Ectodermal cell (in vitro differentiated cells): ENCODE results near the gene AMOT.
A peak's percentile ranks its signal among the peaks of the same experiment; 100 is the strongest.

ENCODE experiments used
- H3K27ac ChIP-seq: 2 replicates; pipeline ENCODE4 v1.7.0; 2013; ENCODE audit warnings: mild to moderate bottlenecking, low read depth, low read length; ENCODE audit not compliant: insufficient read depth, poor library complexity, severe bottlenecking
- H3K27me3 ChIP-seq: 2 replicates; pipeline ENCODE4 v1.7.0; 2013; ENCODE audit warnings: mild to moderate bottlenecking, low read length; ENCODE audit not compliant: insufficient read depth, control insufficient read depth, poor library complexity, severe bottlenecking
- H3K36me3 ChIP-seq: one replicate; pipeline ENCODE4 v1.7.0; 2013; ENCODE audit warnings: low read length; ENCODE audit not compliant: control insufficient read depth, insufficient read depth
- H3K4me1 ChIP-seq: one replicate; pipeline ENCODE4 v1.7.0; 2013; ENCODE audit warnings: low read length; ENCODE audit not compliant: control insufficient read depth, insufficient read depth
- H3K4me3 ChIP-seq: 2 replicates; pipeline ENCODE4 v1.7.0; 2013; ENCODE audit warnings: low read depth, low read length, control low read depth; ENCODE audit not compliant: insufficient read depth
- H3K9me3 ChIP-seq: 2 replicates; pipeline ENCODE4 v1.7.0; 2013; ENCODE audit warnings: mild to moderate bottlenecking, low read length, moderate library complexity; ENCODE audit not compliant: control insufficient read depth
- WGBS, 2 experiments: methylation state at CpG; one replicate each; pipeline ENCODE4 v1.1.7; 2013; ENCODE audit warnings: missing lambda C conversion rate in 2 of 2; 5-methylcytosine and 5-hydroxymethylcytosine counted together

The AMOT gene

DNA sequence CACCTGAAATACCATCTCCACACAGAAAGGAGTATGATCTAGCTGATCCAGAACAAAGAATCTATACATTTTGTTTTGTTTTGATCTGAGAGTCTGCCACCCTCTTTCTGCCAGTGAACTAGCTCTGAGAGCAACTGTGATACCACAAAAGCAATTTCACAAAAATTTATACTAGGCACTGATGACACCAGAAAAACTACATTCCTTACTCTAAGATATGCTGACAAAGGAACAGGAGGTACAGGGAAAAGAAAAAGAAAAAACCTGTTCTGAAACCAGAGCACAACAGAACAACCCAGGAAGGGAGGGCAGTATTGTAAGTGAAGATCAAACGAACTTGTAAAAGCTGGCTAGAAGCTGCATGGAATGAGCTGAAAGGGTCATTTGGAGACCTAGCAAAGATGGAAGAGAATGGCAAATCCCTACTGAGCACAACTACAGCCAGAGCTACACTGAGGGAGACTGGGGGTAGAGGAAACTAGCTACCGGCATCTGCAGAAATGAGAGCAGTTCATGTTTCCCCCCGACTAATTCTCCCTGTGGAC is 31.9 kb downstream of the AMOT start:
- Histone ChIP-seq H3K4me1 (no peaks in the 10 kb centered on the region), H3K36me3 (no peaks in the 10 kb centered on the region), H3K27ac (no peak overlapping the region), H3K9me3 (no peaks in the 10 kb centered on the region), H3K4me3 (no peak overlapping the region), H3K27me3 (no peaks in the 10 kb centered on the region)
- 33 to 76% methylated on average over 1 to 3 of the region's 3 CpGs for WGBS, 2 experiments

DNA sequence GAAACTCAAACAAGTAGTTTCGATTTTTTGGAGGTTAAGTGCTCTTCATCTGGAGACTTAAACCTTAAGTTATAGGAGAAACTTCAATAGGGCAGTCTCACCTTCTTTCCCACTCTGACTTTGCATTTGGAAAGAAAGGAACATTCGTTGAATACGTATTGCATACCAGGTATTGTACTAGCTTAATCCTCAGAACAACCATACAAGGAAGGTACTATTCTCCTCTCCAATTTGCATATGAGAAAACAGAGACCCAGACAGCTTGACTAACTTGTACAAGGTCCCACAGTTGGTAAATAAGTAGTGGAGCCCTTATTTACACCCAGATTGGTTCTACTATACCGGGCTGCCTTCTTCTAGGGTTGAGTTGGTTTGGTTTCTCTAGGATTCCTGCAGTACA is 32.6 kb downstream of the AMOT start:
- H3K4me3 ChIP-seq: no peak overlapping the region
- H3K4me1 ChIP-seq: no peaks in the 10 kb centered on the region
- H3K36me3 ChIP-seq: no peaks in the 10 kb centered on the region
- H3K27ac ChIP-seq: no peak overlapping the region
- no peaks in the 10 kb centered on the region for H3K9me3 ChIP-seq
- no peaks in the 10 kb centered on the region for H3K27me3 ChIP-seq
- 49 to 62% methylated on average over 3 to 4 of the region's 4 CpGs for WGBS, 2 experiments

DNA sequence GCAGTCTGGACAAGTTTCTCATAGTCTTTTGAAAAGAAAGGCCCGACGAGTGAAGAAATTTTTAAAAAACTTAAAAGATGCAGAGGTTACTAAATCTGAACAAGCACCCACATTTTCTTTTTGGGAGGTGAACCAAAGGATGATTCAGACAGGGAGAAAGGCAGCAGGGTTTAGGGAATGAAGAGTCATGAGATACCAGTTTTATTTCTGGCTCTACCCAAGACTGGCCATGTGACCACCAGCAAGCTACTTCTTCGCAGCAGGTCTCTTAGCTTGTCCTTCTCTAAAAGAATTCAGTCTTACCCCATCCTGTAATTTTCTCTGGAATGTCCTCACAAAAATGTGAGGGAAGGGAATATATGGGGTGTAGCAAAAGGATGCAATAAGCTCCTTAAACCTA is 37.6 kb downstream of the AMOT start:
- H3K4me3 ChIP-seq: no peak overlapping the region
- 100% methylated on average over 3 of the region's 3 CpGs; no CpG with 5 or more reads in 1 of the 2 experiments for WGBS, 2 experiments
- H3K36me3 ChIP-seq: no peaks in the 10 kb centered on the region
- H3K27me3 ChIP-seq: no peaks in the 10 kb centered on the region
- H3K9me3 ChIP-seq: no peaks in the 10 kb centered on the region
- peaks cover 4% of the 10 kb centered on the region for H3K4me1 ChIP-seq
- no peak overlapping the region for H3K27ac ChIP-seq

DNA sequence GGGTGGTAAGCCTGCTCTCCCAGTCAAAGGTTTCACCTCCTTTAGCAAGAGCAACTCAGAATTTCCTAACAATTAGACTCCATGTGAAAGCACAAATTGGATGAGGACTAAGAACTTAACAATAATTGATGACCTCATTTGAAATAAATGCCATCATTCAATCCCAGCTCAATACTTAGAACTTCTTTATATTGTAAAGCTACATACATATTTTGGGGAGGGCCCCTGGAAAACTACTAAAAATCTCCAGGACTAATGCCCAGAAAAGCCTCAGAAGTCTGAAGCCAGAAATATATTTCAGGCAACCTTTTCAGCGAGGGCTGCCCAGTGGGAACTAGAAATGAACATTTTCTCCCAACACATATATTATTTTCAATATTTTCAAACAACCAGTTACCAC is 38.1 kb downstream of the AMOT start:
- Histone ChIP-seq H3K4me3 (no peak overlapping the region), H3K27ac (no peak overlapping the region), H3K4me1 (peaks cover 4% of the 10 kb centered on the region), H3K27me3 (no peaks in the 10 kb centered on the region), H3K9me3 (no peaks in the 10 kb centered on the region), H3K36me3 (no peaks in the 10 kb centered on the region)
- WGBS, 2 experiments: 89 to 90% methylated on average over 1 of the region's 1 CpG

DNA sequence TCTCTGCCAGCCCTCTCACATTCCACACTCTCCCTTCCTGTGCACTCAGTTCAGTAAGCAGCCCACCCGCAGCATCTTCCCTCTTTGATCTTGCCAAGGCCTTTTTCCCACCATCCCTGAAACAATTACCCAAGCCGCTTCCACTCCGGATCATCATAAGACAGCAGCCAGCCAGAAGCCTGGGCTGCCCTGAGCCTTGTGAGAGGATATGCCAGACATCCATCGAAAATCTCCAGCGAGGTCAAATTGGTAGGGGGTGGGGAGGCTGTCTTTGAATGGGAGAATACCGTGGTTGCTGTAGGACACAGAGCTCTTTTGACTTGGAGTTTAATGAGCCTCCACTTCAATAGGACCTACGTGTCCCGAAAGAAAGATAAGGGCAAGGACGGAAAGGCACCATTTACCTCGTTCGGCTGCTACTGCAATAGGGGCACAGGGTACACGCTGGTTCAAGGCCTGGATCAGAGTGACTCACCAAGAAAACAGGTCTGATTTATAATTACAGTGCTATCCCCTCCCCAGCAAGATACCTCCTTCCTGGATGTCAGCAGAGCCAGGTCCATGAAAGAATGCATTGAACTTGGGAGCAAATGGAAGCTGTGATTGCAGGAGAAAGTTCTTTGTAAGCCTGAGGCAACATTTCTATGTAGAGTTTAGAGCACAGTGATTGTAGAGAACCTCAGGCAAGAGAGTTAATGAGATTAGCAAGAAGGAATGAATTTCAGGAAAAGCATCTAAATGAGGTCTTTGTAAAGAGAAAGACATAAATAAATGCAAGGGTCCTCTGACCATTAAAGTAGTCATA is 39.5 kb downstream of the AMOT start:
- Histone ChIP-seq H3K4me3 (no peak overlapping the region), H3K36me3 (no peaks in the 10 kb centered on the region), H3K27ac (peak overlapping the region; percentile 26), H3K27me3 (no peaks in the 10 kb centered on the region), H3K9me3 (no peaks in the 10 kb centered on the region), H3K4me1 (peaks cover 4% of the 10 kb centered on the region)
- 62 to 66% methylated on average over 12 of the region's 12 CpGs for WGBS, 2 experiments

DNA sequence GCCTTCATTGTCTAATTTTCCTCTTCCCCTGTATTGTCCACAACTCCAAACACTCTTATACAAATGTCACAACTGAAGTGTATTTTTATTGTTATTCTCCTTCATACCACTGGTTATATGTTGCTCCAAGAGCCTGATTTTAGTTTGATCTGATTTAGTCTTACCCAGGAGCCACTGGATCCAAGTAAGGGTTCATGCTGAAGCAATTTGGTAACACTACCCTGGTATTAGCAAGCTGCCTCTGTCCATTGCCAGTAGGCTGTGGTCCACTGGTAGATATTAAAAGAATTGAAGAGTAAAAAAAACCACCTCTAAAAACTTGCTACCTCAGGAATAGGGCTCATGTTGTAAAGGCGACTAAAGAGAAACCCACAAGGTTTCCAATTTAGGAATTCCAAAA is 41.2 kb downstream of the AMOT start:
- Histone ChIP-seq H3K4me1 (peaks cover 4% of the 10 kb centered on the region), H3K9me3 (no peaks in the 10 kb centered on the region), H3K27me3 (no peaks in the 10 kb centered on the region), H3K36me3 (no peaks in the 10 kb centered on the region), H3K4me3 (no peak overlapping the region), H3K27ac (no peak overlapping the region)
- 91% methylated on average over 1 of the region's 1 CpG; no CpG with 5 or more reads in 1 of the 2 experiments for WGBS, 2 experiments

DNA sequence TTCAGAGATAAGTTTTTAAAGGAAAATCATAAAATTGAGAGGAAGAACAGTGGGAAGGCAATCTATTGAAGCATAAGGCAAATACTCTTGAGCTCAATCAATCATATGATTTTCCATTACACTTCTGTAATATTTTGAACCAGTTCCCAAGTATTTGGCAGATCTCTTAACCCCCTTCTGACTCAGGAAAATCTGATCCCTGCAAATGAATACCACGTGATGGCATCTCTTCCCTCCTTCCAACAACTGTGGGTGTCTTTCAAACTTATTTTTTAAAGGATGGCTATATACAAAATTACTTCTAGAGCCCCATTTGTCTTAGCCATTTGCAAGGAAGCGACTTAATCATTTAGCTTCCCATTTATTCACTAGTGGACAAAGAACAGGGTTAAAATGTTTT is 41.9 kb downstream of the AMOT start:
- Histone ChIP-seq H3K4me1 (peaks cover 4% of the 10 kb centered on the region), H3K27ac (no peak overlapping the region), H3K27me3 (no peaks in the 10 kb centered on the region), H3K9me3 (no peaks in the 10 kb centered on the region), H3K36me3 (no peaks in the 10 kb centered on the region), H3K4me3 (no peak overlapping the region)
- 100% methylated on average over 1 of the region's 2 CpGs; no CpG with 5 or more reads in 1 of the 2 experiments for WGBS, 2 experiments

DNA sequence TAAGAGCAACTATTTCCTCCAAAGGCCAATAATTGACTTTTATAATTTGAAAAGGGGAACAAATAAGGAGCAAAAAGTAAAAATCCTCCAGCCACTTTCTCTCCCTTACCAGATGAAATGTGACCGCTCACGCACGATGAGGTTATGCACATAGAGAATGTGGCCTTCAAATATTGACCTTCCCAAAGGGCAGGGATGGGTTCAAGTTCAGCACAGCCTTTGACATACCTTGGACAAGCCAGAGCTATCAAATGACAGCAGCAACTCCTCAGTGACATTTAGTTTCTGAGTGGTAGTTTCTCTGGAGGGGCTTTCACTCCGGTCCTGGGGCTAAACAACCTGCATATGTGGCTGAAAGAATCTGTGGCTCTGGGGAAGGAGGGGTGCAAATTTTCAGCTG is 50.7 kb downstream of the AMOT start:
- Histone ChIP-seq H3K4me1 (no peaks in the 10 kb centered on the region), H3K9me3 (no peaks in the 10 kb centered on the region), H3K36me3 (no peaks in the 10 kb centered on the region), H3K27ac (no peak overlapping the region), H3K27me3 (no peaks in the 10 kb centered on the region), H3K4me3 (no peak overlapping the region)
- WGBS, 2 experiments: 92 to 95% methylated on average over 3 to 4 of the region's 4 CpGs

DNA sequence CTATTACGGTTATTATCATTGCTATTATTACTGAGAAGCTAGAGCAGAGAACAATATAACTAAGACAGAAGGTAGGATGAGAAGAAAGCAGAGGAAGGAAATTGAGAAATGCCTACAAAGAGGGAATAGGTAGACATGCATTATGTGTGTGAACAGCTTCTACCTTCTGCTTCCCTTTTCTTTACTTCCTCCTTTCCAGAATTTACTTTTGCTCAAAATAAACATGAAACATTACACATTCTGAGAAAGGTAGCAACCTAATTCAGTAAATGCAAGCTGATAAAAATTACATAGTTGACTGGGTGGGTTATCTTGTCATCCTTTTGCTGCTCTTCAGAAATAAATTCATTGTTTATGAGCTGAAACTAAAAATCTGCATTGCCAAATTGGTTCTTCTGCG is 54.6 kb downstream of the AMOT start:
- WGBS, 2 experiments: 100% methylated on average over 1 of the region's 2 CpGs; no CpG with 5 or more reads in 1 of the 2 experiments
- Histone ChIP-seq H3K27ac (no peak overlapping the region), H3K27me3 (no peaks in the 10 kb centered on the region), H3K9me3 (no peaks in the 10 kb centered on the region), H3K4me1 (no peaks in the 10 kb centered on the region), H3K4me3 (no peak overlapping the region), H3K36me3 (no peaks in the 10 kb centered on the region)

DNA sequence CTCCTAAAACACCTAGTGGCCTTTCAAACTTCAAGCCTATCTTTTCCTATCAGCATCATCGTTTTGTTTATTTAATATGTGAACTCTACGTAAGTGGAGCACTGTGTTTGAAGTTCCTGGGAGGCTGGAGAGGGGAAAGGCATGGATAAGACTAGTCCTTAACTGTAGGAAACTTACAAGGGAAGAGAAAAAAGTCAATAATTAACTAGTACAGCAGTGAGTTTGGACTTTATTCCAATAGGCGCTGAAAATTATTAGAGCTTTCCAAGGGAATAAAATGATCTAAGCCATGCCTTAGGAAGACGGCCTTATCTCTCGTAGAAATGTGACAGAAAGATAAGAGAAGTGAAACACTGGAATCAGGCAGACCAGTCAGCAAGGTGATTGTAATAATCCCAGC is 55.3 kb downstream of the AMOT start:
- WGBS, 2 experiments: 91 to 99% methylated on average over 4 to 5 of the region's 5 CpGs
- no peaks in the 10 kb centered on the region for H3K9me3 ChIP-seq
- H3K4me3 ChIP-seq: no peak overlapping the region
- H3K27me3 ChIP-seq: no peaks in the 10 kb centered on the region
- no peaks in the 10 kb centered on the region for H3K4me1 ChIP-seq
- no peak overlapping the region for H3K27ac ChIP-seq
- H3K36me3 ChIP-seq: no peaks in the 10 kb centered on the region
